Left lung (tissue), 10 donors: ENCODE results near the gene SERP2. TPM values are rescaled to one million over a fixed set of nuclear protein-coding genes. Genes with fewer than 3 reads are reported as not detected.

ENCODE experiments used
- ATAC-seq: fragments of 200-7000 bp; cut with Tn5 transposase; one replicate; pipeline ENCODE4 v1.9.1; 2020; ENCODE audit warnings: moderate library complexity
- DNase-seq, 4 donors: peaks; one replicate each; pipeline ENCODE4 v3.0.0-alpha.2; 2013 to 2020
- H3K27ac ChIP-seq, 2 donors: fragments of 200-600 bp; sonication (generic) in 1 of 2; one replicate each; pipeline versions ENCODE4 v1.5.0 to v1.8.0; 2020 to 2021
- H3K27me3 ChIP-seq, 2 donors: fragments of 200-600 bp; sonication (generic) in 1 of 2; one replicate each; pipeline versions ENCODE4 v1.5.0 to v1.8.0; 2020 to 2021
- H3K36me3 ChIP-seq, 2 donors: fragments of 200-600 bp; sonication (generic) in 1 of 2; one replicate each; pipeline versions ENCODE4 v1.5.0 to v1.8.0; 2020 to 2021
- H3K4me1 ChIP-seq, 2 donors: fragments of 200-600 bp; one replicate each; pipeline ENCODE4 v1.8.0; 2021
- H3K4me3 ChIP-seq, 2 donors: fragments of 200-600 bp; sonication (generic) in 1 of 2; one replicate each; pipeline versions ENCODE4 v1.5.0 to v1.8.0; 2020 to 2021; ENCODE audit warnings: mild to moderate bottlenecking in 1 of 2
- H3K9me3 ChIP-seq, 2 donors: fragments of 200-600 bp; sonication (generic) in 1 of 2; one replicate each; pipeline versions ENCODE4 v1.5.0 to v1.8.0; 2020 to 2021
- CTCF ChIP-seq, 2 donors: fragments of 200-600 bp; sonication (generic) in 1 of 2; IDR thresholded peaks; one replicate each; pipeline versions ENCODE4 v1.5.0 to v1.8.0; 2021; ENCODE audit warnings: antibody characterized with exemption in 2 of 2
- intact Hi-C, 2 donors: fragments of 100-400 bp; cut with DNase I; formaldehyde crosslinking; loops; one replicate each; pipeline versions ENCODE4 v1.11.2 to v1.14.2; 2022
- polyA plus RNA-seq, 6 donors: library from polyadenylated mRNA; unstranded; fragments of 120-200 nt; gene quantifications; one replicate each; pipeline ENCODE4 v1.2.1, GENCODE V29; 2013; ENCODE audit not compliant: insufficient read length in 6 of 6
- total RNA-seq, 2 donors: library from RNA; stranded (reverse); fragmentation: NEBNext Ultra II Directional; extraction: Animal tissue kit (Norgen Biotek cat#: 25700); gene quantifications; one replicate each; pipeline ENCODE4 v1.2.1, GENCODE V29; 2021
- donor health status: DM: no; HTN: yes; CAD: no.
- donor health status: DM: no; HTN: no; CAD: no.

SERP2 gene
- total and polyA plus RNA-seq, 8 donors, result 1.9 to 9.8 (median 9.1) TPM

- intact Hi-C loops, result no loop called here
- Histone ChIP-seq H3K36me3 (no peaks in the 10 kb centered on the region), H3K27me3 (no peaks in the 10 kb centered on the region), H3K9me3 (no peaks in the 10 kb centered on the region), H3K4me1 (no peaks in the 10 kb centered on the region), H3K4me3 (no peak overlapping the region), H3K27ac (peak overlapping the region in 1 of 2 donors; percentile 36)
- ATAC-seq, result no peak
- TF ChIP-seq CTCF (IDR thresholded peaks at IDR 0.05), result no peak
- no peak for DNase-seq
Observed at GRCh38 chr13:44397766-44398223, 24.2 kb downstream of the SERP2 start.

GRCh38 chr13:44398606-44399005 lies 25.0 kb downstream of the SERP2 start:
- DNase-seq (no peak), ATAC-seq (no peak)
- Histone ChIP-seq H3K4me3 (no peak overlapping the region), H3K9me3 (no peaks in the 10 kb centered on the region), H3K36me3 (no peaks in the 10 kb centered on the region), H3K27me3 (no peaks in the 10 kb centered on the region), H3K27ac (no peak overlapping the region), H3K4me1 (no peaks in the 10 kb centered on the region)
- intact Hi-C loops, result no loop called here
- no peak for TF ChIP-seq CTCF (IDR thresholded peaks at IDR 0.05)

GRCh38 chr13:44399074-44399473 lies 25.4 kb downstream of the SERP2 start:
- ATAC-seq, result no peak
- Histone ChIP-seq H3K27ac (no peak overlapping the region), H3K9me3 (no peaks in the 10 kb centered on the region), H3K36me3 (no peaks in the 10 kb centered on the region), H3K27me3 (no peaks in the 10 kb centered on the region), H3K4me1 (no peaks in the 10 kb centered on the region), H3K4me3 (no peak overlapping the region)
- DNase-seq, result no peak
- TF ChIP-seq CTCF (IDR thresholded peaks at IDR 0.05), result no peak
- intact Hi-C loops, result no loop called here

- Histone ChIP-seq H3K27me3 (no peaks in the 10 kb centered on the region), H3K27ac (no peak overlapping the region), H3K9me3 (no peaks in the 10 kb centered on the region), H3K36me3 (no peaks in the 10 kb centered on the region), H3K4me1 (no peaks in the 10 kb centered on the region), H3K4me3 (no peak overlapping the region)
- no peak for ATAC-seq
- no peak for DNase-seq
- intact Hi-C loops, result no loop called here
- no peak for TF ChIP-seq CTCF (IDR thresholded peaks at IDR 0.05)
Observed at GRCh38 chr13:44400736-44401135, 27.1 kb downstream of the SERP2 start.

- DNase-seq (no peak), ATAC-seq (no peak)
- no peaks in the 10 kb centered on the region for H3K36me3 ChIP-seq
- no peak overlapping the region for H3K27ac ChIP-seq
- intact Hi-C loops, result no loop called here
- no peaks in the 10 kb centered on the region for H3K27me3 ChIP-seq
- no peaks in the 10 kb centered on the region for H3K9me3 ChIP-seq
- no peak overlapping the region for H3K4me3 ChIP-seq
- TF ChIP-seq CTCF (IDR thresholded peaks at IDR 0.05), result no peak
- H3K4me1 ChIP-seq, result peaks cover 0 to 7% of the 10 kb centered on the region in 2 donors
Observed at GRCh38 chr13:44401577-44401976, 28.0 kb downstream of the SERP2 start.
